Glomerular visceral epithelial cell (primary cell): ENCODE measurements around the gene MMP24OS.

Experiments
- DNase-seq: peaks from one replicate; pipeline ENCODE4 v3.0.0-alpha.2; 2016; ENCODE audit errors: extremely low spot score

MMP24OS gene

DNA sequence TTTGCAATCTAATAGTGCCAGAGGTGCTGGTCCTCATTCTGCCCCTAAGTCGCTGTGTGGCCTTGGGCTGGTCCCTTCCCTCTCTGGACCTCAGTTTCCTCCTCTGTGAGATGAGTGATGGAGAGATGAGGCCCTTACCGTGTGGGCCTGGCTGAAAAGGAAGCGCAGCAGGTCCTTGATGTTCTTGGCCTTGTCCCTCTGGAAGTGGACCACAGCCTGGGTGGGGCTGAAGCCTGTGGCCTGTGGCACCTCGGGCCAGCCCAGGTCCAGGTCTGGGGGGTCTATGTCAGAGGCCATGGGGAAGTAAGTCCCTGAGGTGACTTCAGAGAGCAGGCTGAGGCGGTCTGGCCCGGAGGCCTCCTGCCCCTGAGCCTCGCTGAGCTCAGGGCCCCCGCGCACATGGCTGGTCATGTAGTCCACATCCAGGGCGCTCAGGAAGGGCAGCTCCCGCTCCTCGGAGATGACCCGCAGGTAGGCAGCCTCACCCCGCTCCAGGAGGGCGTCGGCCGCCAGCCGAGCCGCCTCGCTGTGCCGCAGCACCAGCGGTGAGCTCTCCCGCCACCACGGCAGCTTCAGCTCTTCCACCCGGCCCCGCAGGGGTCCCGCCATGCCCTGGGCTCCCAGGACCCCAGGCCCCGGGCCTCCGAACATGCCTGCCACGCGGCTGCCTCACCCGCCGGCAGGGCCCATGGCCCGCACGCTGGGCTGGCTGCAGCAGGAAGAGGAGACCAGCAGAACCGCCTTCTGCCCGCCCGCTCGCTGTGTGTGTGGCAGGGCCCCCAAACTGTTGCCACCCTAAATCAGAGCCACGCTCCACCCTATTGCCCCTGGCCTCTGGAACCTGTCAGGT lies 14.0 kb upstream of the MMP24OS start, which contains the start of gene FAM83C:
FAM83C (minus strand) TSS at position 772 of the 850 bp plus-strand sequence; CDS start at position 651, 121 bp downstream.
- no peak for DNase-seq

DNA sequence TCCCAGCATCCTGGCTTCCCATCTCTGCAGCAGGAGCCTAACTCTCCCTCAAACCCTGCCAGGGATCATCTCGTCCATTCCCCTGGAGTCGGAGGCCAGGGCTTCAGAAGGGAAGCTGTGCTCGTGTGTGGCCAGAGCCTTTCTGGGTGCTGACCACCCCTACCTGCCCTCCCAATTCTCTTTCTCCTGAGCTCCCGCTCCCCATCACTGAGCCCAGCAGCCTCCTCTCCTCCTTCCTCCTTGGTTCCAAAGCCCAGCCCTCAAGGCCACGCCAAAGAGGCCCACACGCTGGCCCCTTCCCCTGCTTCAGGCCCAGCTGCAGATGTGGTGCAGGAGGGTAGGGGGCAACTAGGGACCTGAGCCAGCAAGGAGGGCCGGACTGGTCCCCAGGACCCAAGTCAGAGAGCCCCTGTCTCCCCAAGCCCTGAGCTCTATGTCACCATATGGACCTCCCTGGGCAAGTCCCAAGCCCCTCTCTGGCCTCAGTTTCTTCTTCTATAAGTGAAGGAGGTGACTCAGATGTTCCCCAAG lies 13.0 kb upstream of the MMP24OS start:
- DNase-seq = no peak

DNA sequence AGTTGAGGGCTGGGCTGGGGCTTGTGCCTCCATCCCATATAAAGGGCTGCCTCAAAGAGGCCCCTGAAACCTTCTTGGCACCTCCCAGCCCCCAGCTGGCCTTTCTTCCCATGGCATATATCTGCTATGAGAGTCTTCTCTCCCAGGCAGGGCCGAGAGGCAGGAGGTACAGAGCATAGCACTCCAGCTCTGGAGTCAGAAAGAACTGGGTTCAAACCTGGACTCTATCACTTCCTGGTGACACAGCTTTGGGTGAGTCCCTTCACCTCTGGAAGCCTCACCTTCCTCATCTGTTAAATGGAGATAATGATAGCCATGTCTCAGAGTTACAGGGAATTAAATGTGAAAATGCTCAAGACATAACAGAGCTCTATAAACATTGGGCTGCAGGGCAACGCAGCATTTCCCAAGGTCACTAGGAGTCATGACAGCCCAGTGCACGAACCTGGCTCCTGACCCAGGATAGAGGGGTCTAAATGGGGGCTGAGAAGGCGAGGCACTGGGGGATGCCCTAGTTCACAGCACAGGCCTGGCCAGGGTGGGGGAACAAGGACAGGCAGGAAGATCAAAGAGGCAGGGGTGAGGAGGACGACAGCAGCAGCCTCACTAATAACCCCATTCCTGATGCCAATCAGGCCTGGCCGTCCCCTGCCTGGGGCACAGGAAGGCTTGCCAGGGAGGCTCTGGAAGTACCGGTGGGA lies 12.4 kb upstream of the MMP24OS start:
- no peak for DNase-seq

DNA sequence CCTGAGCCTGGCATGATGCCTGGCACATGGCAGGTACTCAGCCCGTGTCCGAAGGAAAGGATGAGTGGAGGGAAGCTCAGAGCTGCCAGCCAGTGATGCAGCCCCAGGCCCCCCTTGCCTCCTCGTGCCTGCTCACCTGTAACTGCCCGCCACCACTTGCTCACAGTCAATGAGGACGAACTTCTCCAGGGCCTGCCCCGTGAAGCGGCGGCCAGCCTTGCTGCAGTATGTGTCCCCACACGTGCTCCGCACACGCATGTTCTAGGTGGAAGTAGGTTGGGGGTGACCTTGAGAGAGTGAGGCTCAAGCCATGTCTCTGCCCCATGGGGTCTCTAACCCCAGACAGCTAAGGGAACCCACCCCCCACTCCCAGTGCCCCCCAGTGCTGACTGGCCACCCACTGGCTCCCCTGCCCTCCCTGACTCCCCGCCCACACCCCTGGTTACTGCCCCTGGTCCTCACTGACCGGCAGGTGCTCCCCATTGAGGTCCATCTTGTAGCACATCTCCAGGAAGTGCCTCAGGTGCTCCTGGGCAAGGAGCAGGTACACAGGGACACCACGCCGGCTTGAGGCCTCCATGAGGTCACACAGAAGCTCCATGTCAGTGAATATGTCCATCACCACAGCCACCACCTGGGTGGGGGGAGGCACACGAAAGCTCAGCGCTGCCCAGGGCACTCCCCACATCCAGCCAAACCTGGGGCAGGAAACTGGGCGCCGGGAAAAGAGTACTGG lies 10.6 kb upstream of the MMP24OS start:
- DNase-seq = no peak

DNA sequence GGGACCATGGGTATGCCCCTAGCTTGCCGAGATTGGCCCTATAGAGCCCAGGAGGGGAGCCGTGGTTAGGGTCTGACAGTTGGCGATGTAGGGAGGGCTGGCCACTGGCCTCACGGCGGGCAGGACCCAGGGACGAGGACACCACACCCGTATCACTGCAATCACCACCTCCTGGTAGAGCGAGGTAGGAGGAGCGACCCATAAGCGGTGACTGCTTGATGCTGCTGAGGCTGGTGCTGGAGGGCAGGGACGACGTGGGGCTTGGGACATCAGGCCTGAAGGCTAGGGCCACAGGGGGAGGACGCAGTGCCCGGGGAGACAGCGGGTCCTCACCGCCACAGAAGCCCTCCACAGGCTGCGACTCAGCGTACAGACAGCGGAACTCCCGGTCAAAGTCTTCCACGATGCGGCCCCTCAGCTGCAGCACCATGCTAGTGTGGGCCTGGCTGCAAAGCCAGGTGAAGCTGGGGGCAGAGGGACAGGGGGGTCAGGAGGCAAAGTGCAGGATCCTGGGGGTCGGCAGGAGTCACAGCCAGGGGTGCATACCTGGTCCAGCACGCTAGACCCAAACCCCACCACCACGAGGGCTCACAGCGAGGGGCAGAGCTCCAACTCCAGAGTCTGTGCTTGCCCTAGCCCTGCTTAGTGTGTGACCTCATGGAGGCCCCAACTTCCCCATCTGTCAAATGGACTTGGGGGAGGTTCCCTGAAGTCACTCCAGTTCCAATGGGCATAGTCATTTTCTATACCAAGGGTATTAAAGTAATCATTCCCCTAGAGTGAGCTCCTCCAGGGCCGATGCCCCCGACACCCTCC lies 9.8 kb upstream of the MMP24OS start:
- DNase-seq = no peak

DNA sequence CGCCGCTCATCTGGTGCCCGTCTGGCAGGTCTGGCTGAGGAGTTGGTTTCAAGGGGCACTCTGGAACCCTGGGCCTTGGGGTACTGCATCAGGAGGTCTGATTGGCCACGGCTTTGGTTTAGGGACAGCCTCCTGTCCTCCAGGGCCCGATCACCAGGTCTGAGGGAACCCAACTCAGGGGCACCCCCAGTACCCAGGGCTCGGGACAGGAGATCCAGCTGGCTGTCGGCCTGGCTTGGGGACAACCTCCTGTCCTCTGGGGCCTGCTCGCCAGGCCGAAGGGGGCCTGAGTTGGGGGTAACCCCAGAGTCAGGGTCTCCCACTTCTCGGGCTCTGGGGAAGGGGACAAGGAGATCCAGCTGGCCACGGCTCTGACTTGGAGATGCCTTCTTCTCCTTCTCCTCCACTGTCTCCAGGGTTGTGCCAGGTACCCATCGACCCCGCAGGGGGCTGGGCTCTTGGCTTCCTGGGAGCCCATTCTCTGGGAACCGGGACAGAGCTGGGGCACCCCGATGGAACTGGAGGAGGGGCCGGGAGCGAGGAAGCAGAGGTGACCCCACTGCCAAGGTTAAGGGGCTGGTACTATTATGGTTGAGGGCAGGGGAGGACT lies 9.1 kb upstream of the MMP24OS start:
- no peak for DNase-seq

DNA sequence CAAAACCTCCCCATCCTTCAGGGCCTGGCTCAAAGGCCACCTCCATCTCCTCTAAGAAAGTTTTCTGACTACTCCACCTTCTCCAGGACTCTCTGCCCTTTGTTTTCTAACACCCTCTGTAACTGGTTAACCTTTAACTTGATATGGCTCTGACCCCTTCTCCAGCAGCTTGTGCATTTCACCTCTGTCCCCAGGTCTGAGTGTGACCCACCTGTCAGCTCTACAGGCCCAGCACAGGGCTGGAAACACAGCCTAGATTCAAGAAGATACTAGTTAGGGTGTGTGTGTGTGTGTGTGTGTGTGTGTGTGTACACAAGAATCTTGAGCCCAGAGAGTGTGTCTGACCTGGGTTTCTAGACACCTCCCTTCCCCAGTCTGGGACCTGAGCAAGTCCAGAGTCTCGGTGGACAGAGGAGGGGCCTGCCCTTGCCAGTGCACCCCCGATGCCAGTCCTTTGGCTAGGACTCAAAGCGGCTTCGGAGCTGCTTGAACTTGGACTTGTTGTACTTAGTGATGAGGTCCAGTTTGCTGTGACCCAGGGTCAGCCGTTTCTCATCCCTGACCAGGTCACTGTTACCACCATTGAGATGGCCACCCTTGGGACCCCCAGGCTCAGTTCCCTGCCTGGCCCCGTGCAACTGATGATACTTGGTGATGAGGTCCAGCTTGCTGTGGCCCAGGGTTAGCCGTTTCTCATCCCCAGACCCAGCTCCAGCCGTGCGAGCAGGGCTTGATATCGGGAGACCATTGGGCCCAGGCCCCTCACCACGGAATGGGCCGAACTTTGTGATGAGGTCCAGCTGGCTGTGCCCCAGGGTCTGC lies 8.4 kb upstream of the MMP24OS start:
- no peak for DNase-seq

DNA sequence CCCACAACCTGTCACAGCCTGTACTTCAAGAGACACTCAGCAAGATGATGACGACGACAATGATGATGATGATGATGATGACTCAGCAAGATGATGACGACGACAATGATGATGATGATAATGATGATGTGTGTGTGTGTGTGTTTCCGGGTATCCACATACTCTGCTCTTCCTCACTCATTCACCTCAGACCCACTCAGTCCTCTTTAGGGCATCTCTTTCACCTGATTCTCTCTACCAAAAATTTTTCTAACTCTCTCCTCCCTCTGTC lies 7.8 kb upstream of the MMP24OS start:
- DNase-seq = no peak

DNA sequence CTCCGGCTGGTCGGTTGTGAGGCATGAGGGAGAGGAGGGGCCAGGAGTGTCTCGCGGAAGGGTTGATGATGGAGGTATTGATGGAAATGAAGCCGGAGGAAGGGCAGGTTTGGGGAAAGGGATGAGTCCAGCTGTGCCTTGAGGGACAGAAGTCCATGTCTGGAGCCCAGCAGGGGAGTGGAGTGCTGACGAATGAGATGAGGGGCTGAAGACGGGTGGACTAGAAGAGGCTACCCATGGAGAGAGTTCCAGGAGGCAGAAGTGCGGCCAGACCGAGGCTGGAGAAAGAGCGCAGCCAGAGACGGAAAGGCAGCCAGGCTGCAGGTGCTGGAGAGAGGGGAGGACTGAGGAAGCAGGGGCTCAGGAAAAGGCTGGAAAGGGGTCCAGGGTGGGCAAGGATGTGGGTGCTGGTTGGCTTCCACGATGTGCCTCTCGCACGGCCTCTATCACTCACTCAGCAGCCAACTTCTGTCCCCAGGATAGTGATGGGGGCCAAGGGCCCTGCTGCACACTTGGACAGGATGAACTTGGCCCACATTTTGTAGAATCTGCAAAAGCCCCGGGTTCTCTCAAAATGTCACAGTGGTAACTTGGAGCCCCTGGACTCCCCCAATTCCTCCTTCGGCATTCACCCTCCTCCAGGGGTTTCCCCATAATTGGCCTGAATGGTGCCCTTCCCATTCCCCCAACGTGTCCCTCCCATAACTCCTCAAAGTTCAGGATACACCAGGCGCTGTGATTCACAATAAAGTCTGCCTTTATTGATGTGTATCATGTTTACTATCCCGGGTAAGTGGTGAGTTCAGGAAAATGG lies 7.3 kb upstream of the MMP24OS start:
- DNase-seq = no peak

DNA sequence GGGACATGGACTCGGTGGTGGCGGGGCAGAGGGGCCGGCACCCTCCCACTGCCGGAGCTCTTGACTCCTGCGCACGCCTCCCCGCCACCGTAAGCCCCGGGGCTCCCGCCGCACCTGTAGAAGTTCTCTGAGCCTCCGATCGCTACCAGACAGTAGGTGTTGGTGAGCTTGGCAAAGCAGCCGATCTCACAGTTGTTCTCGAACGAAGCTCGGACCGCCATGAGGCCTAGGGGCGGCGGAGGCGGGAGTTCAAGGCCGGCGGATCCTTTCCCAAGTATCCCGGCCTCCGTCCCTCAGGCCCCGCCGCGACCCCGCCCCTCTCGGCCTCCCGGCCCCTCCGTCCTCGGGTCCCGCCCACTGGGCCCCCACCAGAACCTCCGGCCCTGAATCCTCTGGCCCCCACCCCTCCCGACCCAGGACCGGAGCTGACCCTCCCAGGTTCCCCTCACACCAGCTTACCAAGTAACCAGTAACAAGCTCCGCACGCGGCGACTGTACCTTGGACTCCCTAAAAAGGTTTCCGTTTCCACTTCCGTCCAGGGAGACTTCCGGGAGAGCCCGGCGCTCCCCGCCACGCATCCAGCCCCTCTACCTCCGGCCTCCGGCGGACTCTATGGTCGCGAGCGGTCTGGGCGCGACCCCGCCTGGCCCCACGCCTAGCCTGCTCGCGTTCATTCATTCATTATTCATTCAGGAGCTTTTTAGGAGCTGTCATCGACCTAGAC lies 6.5 kb upstream of the MMP24OS start, which contains the start of gene EIF6:
EIF6 (minus strand) TSS at position 506 of the 725 bp plus-strand sequence; CDS start at position 221, 285 bp downstream.
- peak; percentile 92 for DNase-seq

DNA sequence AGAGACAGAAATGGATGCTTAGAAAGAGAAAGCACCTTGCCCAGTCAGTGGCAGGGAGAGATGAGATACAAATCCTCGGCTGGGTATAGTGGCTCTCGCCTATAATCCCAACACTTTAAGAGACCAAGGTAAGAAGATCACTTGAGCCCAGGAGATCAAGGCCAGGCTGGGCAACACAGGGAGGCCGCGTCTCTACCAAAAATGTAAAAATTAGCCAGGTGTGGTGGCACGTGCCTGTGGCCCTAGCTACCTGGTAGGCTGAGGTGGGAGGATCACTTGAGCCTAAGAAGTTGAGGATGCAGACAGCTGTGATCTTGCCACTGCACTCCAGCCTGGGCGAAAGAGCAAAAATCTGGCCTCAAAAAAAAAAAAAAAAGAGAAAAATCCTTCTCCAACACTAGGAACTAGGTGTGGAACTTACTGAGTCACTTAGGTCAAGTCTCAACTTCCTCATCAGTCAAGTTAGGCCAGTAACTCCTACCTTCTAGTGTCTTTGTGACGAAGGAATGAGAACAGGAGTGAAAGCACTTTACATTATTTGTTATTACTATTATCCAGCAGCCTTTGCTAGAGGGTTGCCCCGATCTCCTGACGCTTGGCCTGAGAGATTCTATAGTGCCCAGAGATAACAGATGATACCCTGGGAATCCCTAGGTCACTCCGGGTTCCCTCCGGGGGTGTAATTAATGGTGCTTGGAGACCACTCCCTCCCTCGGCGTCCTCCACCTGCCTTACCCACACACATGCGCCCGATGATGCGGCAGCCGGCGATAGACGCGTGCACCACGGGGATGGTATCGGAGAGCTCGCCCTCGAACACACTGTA lies 5.7 kb upstream of the MMP24OS start:
- DNase-seq = peak; percentile 29

DNA sequence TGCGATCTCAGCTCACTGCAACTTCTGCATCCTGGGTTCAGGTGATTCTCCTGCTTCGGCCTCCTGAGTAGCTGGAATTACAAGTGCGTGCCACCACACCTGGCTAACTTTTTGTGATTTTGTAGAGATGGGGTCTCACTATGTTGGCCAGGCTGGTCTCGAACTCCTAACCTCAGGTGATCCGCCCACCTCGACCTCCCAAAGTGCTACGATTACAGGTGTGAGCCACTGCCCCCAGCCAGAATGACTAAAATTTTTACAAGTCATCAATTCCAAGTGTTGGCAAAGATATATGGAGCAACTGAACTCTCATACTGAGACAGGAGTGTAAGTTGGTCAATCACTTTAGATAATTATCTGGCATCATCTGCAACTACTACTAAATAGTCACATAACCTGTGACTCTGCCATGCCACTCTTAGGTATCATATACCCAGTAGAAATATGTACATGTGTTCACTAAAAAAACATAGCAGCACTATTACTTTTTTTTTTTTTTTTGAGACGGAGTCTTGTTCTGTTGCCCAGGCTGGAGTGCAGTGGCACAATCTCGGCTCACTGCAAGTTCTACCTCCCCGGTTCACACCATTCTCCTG lies 3.7 kb upstream of the MMP24OS start:
- DNase-seq = no peak

DNA sequence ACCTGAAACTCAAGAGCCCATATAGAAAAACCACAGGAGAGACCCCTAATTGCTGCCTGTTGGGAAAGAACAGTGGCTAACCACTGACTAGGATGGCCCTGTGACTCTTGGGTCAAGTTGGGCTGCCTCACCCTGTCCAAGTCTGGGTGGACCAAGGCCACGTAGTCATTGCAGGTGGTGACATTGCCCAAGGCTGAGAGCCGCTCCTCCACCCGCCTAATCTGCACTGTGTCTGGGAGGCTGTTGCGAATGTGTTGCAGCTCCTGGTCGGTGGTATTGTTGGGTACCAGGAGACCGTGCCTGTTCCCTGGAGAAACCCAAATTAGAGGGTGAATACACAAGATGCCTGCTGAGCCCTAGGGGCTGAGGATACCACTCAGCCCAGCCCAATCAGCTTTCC lies 2.6 kb upstream of the MMP24OS start:
- DNase-seq = no peak

DNA sequence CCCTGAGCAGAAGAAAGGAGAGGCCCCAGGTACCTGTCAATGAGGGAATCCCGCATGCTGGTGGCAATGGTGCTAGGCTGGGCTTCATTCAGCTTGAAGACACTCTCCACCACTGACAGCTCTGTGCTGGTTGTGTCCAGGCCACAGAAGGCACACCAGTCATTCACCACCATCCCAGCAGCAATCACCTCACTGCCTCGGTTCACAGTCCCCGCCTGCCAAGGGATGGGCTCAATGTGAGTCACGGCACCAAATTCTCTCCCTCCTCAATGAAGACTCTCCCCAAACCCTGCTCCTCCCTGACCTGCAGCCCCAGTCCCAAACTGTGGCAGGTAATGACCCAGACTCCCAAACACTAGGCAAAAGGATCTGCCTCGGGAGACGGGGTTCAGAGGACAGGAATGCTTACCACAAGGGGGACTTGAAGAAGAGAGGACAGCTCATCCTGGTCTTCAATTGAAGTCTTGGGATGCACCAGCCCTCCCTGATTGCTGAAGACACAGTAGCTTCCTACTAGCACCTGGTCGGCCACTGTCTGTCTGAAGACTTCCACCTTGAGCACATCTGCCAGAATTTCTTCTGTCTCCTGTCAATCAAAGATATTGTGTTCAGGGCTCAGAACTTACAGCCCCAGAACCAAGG lies 1.7 kb upstream of the MMP24OS start:
- DNase-seq = no peak

DNA sequence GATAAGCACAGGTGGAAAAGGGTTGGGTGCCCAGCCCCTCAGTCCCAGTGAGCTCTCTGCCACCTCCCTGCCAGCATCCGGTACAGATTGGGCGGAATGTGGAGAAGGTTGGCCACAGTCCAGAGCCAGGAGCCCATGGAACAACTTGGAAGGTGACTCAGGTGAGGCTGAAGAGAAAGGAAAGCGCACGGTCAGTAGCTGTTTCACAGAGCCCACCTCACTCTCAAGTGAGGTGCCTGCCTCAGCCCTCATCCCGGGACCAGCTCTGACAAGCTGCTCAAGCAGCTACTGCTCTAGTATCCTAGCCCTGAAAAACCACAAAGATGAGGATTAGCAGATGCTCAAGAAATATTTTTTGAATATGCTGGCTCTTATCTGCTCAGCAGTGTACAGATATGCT lies 1.1 kb upstream of the MMP24OS start:
- DNase-seq = peak; percentile 25

DNA sequence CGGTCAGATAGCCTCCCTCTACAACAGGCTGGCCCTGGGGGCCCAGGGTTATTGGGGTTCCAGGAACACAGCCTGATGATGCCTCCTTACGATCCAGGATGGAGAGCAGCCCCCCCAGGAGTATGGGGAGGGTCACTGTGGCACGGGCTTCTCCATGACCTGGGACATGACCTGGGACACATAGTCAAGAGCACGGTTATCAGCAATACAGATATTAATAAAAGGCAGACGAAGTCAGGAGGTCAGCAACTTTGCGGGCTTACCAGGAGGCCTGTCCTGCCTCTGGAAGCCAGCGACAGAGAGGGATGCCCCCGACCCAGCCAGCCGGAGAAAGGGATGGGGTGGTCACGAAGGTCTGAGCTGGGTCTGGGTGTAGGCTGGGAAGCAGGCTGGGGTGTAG lies 795 bp downstream of the MMP24OS start:
- DNase-seq = no peak

DNA sequence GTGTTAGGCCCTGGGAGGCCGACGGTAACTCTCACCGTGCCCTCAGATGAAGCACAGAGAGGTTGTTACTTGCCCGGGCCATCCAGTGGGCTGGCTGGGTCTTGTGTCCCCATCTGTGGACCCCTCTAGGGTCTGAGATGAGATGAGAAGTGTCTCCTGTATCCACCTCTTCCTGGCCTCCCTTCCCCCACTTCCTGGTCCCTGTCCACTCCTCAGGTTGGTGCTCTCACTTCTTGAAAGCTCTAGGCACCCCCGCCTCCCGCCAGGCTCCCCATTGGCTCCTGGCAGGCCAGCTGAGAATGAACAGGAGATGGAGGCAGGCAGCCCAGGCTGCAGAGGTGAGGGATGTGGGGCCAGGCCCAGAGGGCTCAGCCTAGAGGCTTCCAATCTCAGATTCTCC lies 1.5 kb downstream of the MMP24OS start:
- DNase-seq = peak; percentile 32
